ENCODE data around the gene KCNQ1. TPM values are rescaled to one million over a fixed set of nuclear protein-coding genes. Genes with fewer than 3 reads are reported as not detected.

Gene KCNQ1
- total RNA-seq, 4 donors from 2014 or later: 2.6 to 12.7 (median 4.9) TPM

GRCh38 chr11:2523821-2524391, 79.1 kb downstream of the KCNQ1 start:
- H3K27ac ChIP-seq: no peak overlapping the region
- no peaks in the 10 kb centered on the region for H3K4me1 ChIP-seq
- WGBS, 2 donors (ENCODE audit: low coverage in 1 of 2): 76% methylated on average over 5 of the region's 18 CpGs; no CpG with 5 or more reads in 1 of the 2 donors
- no peak for ATAC-seq
- peaks cover 33% of the 10 kb centered on the region for H3K27me3 ChIP-seq
- TF ChIP-seq POLR2AphosphoS5 (IDR thresholded peaks at IDR 0.05): no peak
- TF ChIP-seq POLR2A (IDR thresholded peaks at IDR 0.05): no peak
- no peak overlapping the region for H3K4me3 ChIP-seq
- H3K9me3 ChIP-seq: no peaks in the 10 kb centered on the region
- H3K36me3 ChIP-seq: no peaks in the 10 kb centered on the region

DNA sequence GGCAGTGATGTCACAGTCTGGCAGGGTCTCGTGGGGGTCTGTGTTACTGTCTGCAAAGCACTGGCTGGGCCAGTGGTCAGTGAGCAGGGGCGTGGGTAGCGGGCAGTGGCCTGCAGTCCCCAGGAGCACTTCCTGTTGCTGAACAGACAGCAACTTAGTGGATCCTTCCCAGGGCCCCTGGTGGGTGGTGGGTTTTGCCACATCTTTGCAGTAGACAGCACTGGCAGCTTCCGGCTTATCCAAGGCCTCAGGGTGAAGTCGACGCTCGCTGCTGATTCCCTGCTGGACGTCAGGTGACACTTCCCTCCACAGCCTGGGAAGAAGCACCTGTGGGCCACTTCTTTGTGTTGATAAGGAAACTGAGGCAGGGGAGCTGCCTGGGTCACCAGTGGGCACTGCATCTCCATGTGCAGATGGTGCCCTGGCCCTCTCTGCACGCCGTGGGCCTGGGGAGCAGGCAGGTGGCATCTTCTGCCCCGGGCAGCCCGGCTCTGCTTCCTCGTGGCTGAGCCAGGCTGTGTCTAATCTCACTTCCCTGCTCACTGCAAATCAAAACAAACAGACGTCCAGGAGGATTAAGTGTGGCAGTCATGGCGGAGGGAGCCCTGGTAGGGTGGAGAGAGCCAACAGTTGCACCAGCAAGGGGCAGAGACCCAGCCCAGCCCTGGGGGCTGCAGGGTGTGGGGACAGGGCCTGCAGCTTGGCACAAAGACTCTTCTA, 79.8 kb downstream of the KCNQ1 start:
- H3K36me3 ChIP-seq: no peaks in the 10 kb centered on the region
- TF ChIP-seq POLR2A (IDR thresholded peaks at IDR 0.05): no peak
- TF ChIP-seq, protein P1, sequence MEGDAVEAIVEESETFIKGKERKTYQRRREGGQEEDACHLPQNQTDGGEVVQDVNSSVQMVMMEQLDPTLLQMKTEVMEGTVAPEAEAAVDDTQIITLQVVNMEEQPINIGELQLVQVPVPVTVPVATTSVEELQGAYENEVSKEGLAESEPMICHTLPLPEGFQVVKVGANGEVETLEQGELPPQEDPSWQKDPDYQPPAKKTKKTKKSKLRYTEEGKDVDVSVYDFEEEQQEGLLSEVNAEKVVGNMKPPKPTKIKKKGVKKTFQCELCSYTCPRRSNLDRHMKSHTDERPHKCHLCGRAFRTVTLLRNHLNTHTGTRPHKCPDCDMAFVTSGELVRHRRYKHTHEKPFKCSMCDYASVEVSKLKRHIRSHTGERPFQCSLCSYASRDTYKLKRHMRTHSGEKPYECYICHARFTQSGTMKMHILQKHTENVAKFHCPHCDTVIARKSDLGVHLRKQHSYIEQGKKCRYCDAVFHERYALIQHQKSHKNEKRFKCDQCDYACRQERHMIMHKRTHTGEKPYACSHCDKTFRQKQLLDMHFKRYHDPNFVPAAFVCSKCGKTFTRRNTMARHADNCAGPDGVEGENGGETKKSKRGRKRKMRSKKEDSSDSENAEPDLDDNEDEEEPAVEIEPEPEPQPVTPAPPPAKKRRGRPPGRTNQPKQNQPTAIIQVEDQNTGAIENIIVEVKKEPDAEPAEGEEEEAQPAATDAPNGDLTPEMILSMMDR (IDR thresholded peaks at IDR 0.05): no peak
- no peak for TF ChIP-seq POLR2AphosphoS5 (IDR thresholded peaks at IDR 0.05)
- no peak for TF ChIP-seq EP300 (IDR thresholded peaks at IDR 0.05)
- no peaks in the 10 kb centered on the region for H3K4me1 ChIP-seq
- 60 to 80% methylated on average over 1 to 3 of the region's 15 CpGs for WGBS, 2 donors (ENCODE audit: low coverage in 1 of 2)
- no peak overlapping the region for H3K4me3 ChIP-seq
- no peak overlapping the region for H3K27ac ChIP-seq
- ATAC-seq: no peak
- H3K9me3 ChIP-seq: no peaks in the 10 kb centered on the region
- peaks cover 33% of the 10 kb centered on the region for H3K27me3 ChIP-seq

- TF ChIP-seq, protein P1 (IDR thresholded peaks at IDR 0.05): no peak
- no peak for TF ChIP-seq EP300 (IDR thresholded peaks at IDR 0.05)
- Histone ChIP-seq H3K36me3 (no peaks in the 10 kb centered on the region), H3K27ac (no peak overlapping the region), H3K4me3 (no peak overlapping the region), H3K4me1 (no peaks in the 10 kb centered on the region), H3K27me3 (peaks cover 33% of the 10 kb centered on the region), H3K9me3 (no peaks in the 10 kb centered on the region)
- 44 to 60% methylated on average over 1 to 7 of the region's 17 CpGs for WGBS, 2 donors (ENCODE audit: low coverage in 1 of 2)
- ATAC-seq: no peak
These were observed 80.5 kb downstream of the KCNQ1 start for GRCh38 chr11:2525166-2525861.

DNA sequence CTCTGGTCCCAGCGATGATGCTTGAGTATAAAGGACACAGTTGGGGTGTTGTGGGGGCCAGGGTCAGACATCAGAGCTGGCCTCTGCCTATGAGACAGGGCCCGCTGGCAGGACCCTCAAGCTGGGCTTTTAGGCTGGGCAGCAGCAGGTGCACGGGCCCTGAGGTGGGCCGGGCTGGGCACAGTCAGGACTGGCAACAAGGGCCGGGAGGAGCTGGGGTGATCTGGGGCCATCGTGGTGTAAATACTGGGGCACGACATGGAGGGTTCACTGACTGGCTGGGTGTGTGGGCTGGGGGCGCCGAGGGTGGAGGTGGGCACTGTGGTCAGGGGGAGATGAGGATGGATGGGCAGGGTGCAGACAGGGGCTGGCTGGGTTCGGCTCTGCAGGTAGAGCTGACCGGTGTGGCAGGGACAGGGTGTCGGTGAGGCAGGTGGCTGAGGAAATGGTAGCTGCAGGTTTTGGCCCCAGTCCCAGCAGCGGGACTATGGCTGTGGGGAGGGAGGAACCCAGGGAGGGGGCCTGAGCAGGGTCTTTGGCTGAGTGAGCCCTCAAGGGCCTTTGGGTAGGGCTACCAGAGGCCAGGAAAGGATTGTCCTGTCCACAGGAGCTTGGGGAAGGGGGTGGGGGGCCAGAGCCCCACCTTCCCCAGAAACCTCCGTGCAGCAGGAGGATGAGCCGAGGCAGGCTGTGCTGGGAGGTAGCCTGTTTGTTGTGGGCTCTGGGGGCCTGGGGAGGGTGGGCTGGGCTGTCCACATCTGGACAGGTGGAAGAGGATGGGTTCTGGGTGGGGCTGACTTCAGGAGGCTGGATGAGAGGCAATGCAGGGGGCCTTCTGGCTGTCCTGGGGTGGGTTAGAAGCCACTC, 81.4 kb downstream of the KCNQ1 start:
- no peaks in the 10 kb centered on the region for H3K9me3 ChIP-seq
- peak overlapping the region in 1 of 4 donors; percentile 48 for H3K27ac ChIP-seq
- TF ChIP-seq, protein P1 (IDR thresholded peaks at IDR 0.05): no peak
- TF ChIP-seq POLR2A (IDR thresholded peaks at IDR 0.05) (no peak), POLR2AphosphoS5 (IDR thresholded peaks at IDR 0.05) (no peak), EP300 (IDR thresholded peaks at IDR 0.05) (no peak)
- no peak overlapping the region for H3K4me3 ChIP-seq
- WGBS, 2 donors (ENCODE audit: low coverage in 1 of 2): 64 to 100% methylated on average over 1 to 5 of the region's 15 CpGs
- H3K36me3 ChIP-seq: no peaks in the 10 kb centered on the region
- H3K4me1 ChIP-seq: no peaks in the 10 kb centered on the region
- H3K27me3 ChIP-seq: peaks cover 33% of the 10 kb centered on the region
- ATAC-seq: no peak

- ATAC-seq: no peak
- H3K4me3 ChIP-seq: no peak overlapping the region
These were observed 82.1 kb downstream of the KCNQ1 start for GRCh38 chr11:2526808-2527381.

More at GRCh38 chr11:2526808-2527381, 82.1 kb downstream of the KCNQ1 start:
- H3K4me1 ChIP-seq: no peaks in the 10 kb centered on the region
- no CpG with 5 or more reads among the region's 25 CpGs for whole genome bisulfite sequencing, 2 donors (ENCODE audit: low coverage in 1 of 2)
- no peak for TF ChIP-seq POLR2A (IDR thresholded peaks at IDR 0.05)
- TF ChIP-seq EP300 (IDR thresholded peaks at IDR 0.05): no peak
- no peak for TF ChIP-seq POLR2AphosphoS5 (IDR thresholded peaks at IDR 0.05)
- TF ChIP-seq, protein P1 (IDR thresholded peaks at IDR 0.05): no peak
- H3K27me3 ChIP-seq: peaks cover 33% of the 10 kb centered on the region
- peak overlapping the region in 1 of 4 donors; percentile 48 for H3K27ac ChIP-seq
- H3K9me3 ChIP-seq: no peaks in the 10 kb centered on the region
- H3K36me3 ChIP-seq: no peaks in the 10 kb centered on the region

All from gastroesophageal sphincter (tissue), 4 donors.